GM18858 (cell line): ENCODE data around the gene CES4A.
"Not testable (repeated sequence)": the region's sequence is repeated elsewhere in the genome, so short reads cannot be mapped to it uniquely, and the experiment has no call there.

Experiments
- ATAC-seq: cut with Tn5 transposase; IDR thresholded peaks from one replicate; pipeline ENCODE4 v1.9.1; 2021; ENCODE audit not compliant: unreplicated experiment

CES4A gene

GRCh38 chr16:67041520-67041919 is 53.1 kb downstream of the CES4A start:
- ATAC-seq, result not testable (repeated sequence)

- no peak for ATAC-seq
These were observed 55.0 kb downstream of the CES4A start for GRCh38 chr16:67043420-67043819.

- no peak for ATAC-seq
These were observed 62.4 kb downstream of the CES4A start for GRCh38 chr16:67050796-67051195.

- ATAC-seq, result no peak
These were observed 64.0 kb downstream of the CES4A start for GRCh38 chr16:67052399-67052798.

GRCh38 chr16:67053767-67054334 is 65.5 kb downstream of the CES4A start:
- ATAC-seq, result no peak

GRCh38 chr16:67054901-67055300 is 66.5 kb downstream of the CES4A start:
- ATAC-seq, result no peak

GRCh38 chr16:67055712-67056487 is 67.5 kb downstream of the CES4A start:
- no peak for ATAC-seq
